ENCODE results near the gene BLOC1S1.
"Not testable (repeated sequence)": the region's sequence is repeated elsewhere in the genome, so short reads cannot be mapped to it uniquely, and the experiment has no call there.

Gene BLOC1S1

GRCh38 chr12:55746174-55746912, 30.5 kb downstream of the BLOC1S1 start:
- no peak for DNase-seq

GRCh38 chr12:55746913-55747231, 31.0 kb downstream of the BLOC1S1 start:
- DNase-seq: no peak

GRCh38 chr12:55748230-55748993, 32.6 kb downstream of the BLOC1S1 start:
- no peak for DNase-seq

- no peak for DNase-seq
Observed at GRCh38 chr12:55755246-55755645, 39.4 kb downstream of the BLOC1S1 start.

GRCh38 chr12:55757701-55758100, 41.9 kb downstream of the BLOC1S1 start:
- DNase-seq: no peak

GRCh38 chr12:55758575-55758974, 42.7 kb downstream of the BLOC1S1 start:
- DNase-seq: not testable (repeated sequence)

- no peak for DNase-seq
Observed at GRCh38 chr12:55760663-55761062, 44.8 kb downstream of the BLOC1S1 start.

- no peak for DNase-seq
Observed at GRCh38 chr12:55762646-55763045, 46.8 kb downstream of the BLOC1S1 start.

- no peak for DNase-seq
Observed at GRCh38 chr12:55765736-55766290, 50.0 kb downstream of the BLOC1S1 start.

- DNase-seq: no peak
Observed at GRCh38 chr12:55767156-55767555, 51.3 kb downstream of the BLOC1S1 start.

Measured in NCI-H524 (cell line).